Thymus (tissue), 11 donors: ENCODE measurements around the gene IL1RAPL2. TPM values are rescaled to one million over a fixed set of nuclear protein-coding genes. Genes with fewer than 3 reads are reported as not detected.
"Not testable (repeated sequence)": the region's sequence is repeated elsewhere in the genome, so short reads cannot be mapped to it uniquely, and the experiment has no call there.

ENCODE experiments used
- DNase-seq, 9 donors: peaks; one replicate each; pipeline ENCODE4 v3.0.0-alpha.2; 2013; ENCODE audit warnings: low spot score in 9 of 9, low read depth in 6 of 9, missing footprints in 1 of 9
- H3K27ac ChIP-seq, 2 donors: one replicate each; pipeline ENCODE4 v1.5.1; 2013; ENCODE audit warnings: control low read depth in 1 of 2, low read depth in 1 of 2, low read length in 1 of 2, mild to moderate bottlenecking in 1 of 2, moderate library complexity in 1 of 2
- H3K27me3 ChIP-seq, 2 donors: one replicate each; pipeline ENCODE4 v1.5.1; 2013; ENCODE audit warnings: low read length in 1 of 2; ENCODE audit not compliant: control insufficient read depth in 2 of 2, insufficient read depth in 1 of 2
- H3K36me3 ChIP-seq, 2 donors: one replicate each; pipeline ENCODE4 v1.5.1; 2013; ENCODE audit warnings: low read length in 1 of 2, mild to moderate bottlenecking in 1 of 2, moderate library complexity in 1 of 2; ENCODE audit not compliant: control insufficient read depth in 2 of 2, insufficient read depth in 2 of 2
- H3K4me1 ChIP-seq, 2 donors: one replicate each; pipeline ENCODE4 v1.5.1; 2013; ENCODE audit warnings: low read length in 2 of 2; ENCODE audit not compliant: control insufficient read depth in 2 of 2, insufficient read depth in 2 of 2
- H3K4me3 ChIP-seq, 2 donors: one replicate each; pipeline ENCODE4 v1.5.1; 2013; ENCODE audit warnings: low read length in 2 of 2, control low read depth in 1 of 2, mild to moderate bottlenecking in 1 of 2
- H3K9me3 ChIP-seq, 2 donors: one replicate each; pipeline ENCODE4 v1.5.1; 2013; ENCODE audit warnings: low read length in 1 of 2, mild to moderate bottlenecking in 1 of 2; ENCODE audit not compliant: control insufficient read depth in 2 of 2, insufficient read depth in 1 of 2
- WGBS: extraction: QIAGEN DNeasy Blood & Tissue Kit; methylation state at CpG from one replicate; pipeline ENCODE4 v1.1.7; 2013; 5-methylcytosine and 5-hydroxymethylcytosine counted together
- polyA plus RNA-seq: library from polyadenylated mRNA; stranded (reverse); fragments of 200-250 nt; gene quantifications from one replicate; pipeline ENCODE4 v1.2.3, GENCODE V29; 2013
- total RNA-seq: library from RNA; stranded (reverse); fragments of 120-200 nt; gene quantifications from one replicate; pipeline ENCODE4 v1.2.4, GENCODE V29; 2013
- donor health status: healthy.

IL1RAPL2 gene
- total and polyA plus RNA-seq, 2 donors: 0.38 TPM; not detected in 1

DNA sequence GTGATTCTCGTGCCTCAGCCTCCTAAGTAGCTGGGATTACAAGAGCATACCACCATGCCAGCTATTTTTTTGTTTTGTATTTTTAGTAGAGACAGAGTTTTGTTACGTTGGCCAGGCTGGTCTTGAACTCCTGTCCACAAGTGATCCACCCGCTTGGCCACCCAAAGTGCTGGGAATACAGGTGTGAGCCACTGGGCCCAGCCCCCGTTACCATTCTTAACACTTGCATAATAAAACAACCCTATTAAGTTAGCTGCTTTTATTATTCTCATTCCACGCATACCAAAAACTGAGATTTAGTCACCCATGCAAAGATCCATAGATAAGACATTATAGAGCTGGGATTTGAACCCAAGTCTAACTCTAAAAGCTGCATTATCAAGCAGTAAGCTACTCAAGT lies 660.5 kb downstream of the IL1RAPL2 start:
- Histone ChIP-seq H3K4me1 (no peaks in the 10 kb centered on the region), H3K36me3 (no peaks in the 10 kb centered on the region), H3K27me3 (no peaks in the 10 kb centered on the region), H3K4me3 (no peak overlapping the region), H3K9me3 (no peaks in the 10 kb centered on the region), H3K27ac (no peak overlapping the region)
- no peak for DNase-seq
- WGBS: 93% methylated on average over 5 of the region's 5 CpGs

DNA sequence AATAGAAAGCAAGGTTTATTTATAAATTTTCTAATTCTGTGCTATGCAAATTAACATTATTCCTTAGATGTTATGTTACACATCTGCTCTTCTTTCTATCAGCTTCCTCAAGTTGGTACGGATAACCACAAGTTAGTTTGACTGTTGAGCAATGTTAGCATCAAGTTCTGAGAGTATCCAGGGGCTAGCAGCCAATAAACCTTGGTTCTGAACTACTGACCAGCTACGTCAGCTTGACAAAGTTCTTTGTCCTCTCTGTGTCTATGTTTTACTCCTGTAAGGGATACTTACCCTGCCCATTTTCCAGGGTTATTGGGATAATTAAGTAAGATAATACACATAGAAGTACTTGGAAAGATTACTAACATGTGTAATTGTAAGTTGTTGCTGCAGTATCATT lies 662.6 kb downstream of the IL1RAPL2 start:
- DNase-seq: no peak
- Histone ChIP-seq H3K4me3 (no peak overlapping the region), H3K36me3 (no peaks in the 10 kb centered on the region), H3K27me3 (no peaks in the 10 kb centered on the region), H3K27ac (no peak overlapping the region), H3K4me1 (no peaks in the 10 kb centered on the region), H3K9me3 (no peaks in the 10 kb centered on the region)
- 82% methylated on average over 2 of the region's 2 CpGs for WGBS

DNA sequence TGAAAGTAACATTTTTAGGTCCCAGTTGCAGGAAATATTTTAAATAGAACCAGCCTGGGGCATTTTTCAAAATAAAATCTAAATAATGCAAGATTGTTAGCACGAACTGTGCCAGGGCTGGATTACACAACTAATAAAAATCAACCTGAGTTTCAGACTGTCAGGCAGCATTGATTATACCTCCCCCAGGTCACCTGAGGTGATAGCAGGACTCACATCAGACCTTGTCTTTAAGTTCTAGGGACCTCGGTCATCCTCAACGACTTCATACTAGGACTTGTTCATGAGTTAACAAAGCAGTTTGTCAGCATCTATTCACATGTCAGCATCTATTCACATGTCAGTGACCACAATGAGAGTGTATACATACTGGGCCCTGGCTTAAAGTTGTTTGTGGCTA lies 663.1 kb downstream of the IL1RAPL2 start:
- 84% methylated on average over 3 of the region's 3 CpGs for WGBS
- H3K36me3 ChIP-seq: no peaks in the 10 kb centered on the region
- H3K4me3 ChIP-seq: no peak overlapping the region
- no peak overlapping the region for H3K27ac ChIP-seq
- H3K9me3 ChIP-seq: no peaks in the 10 kb centered on the region
- H3K4me1 ChIP-seq: no peaks in the 10 kb centered on the region
- no peak for DNase-seq
- H3K27me3 ChIP-seq: no peaks in the 10 kb centered on the region

DNA sequence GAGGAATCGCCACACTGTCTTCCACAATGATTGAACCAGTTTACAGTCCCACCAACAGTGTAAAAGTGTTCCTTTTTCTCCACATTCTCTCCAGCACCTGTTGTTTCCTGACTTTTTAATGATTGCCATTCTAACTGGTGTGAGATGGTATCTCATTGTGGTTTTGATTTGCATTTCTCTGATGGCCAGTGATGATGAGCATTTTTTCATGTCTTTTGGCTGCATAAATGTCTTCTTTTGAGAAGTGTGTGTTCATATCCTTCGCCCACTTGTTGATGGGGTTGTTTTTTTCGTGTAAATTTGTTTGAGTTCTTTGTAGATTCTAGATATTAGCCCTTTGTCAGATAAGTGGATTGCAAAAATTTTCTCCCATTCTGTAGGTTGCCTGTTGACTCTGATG lies 671.4 kb downstream of the IL1RAPL2 start:
- H3K4me1 ChIP-seq, H3K27ac ChIP-seq, H3K9me3 ChIP-seq, H3K4me3 ChIP-seq, H3K27me3 ChIP-seq, H3K36me3 ChIP-seq, DNase-seq: not testable (repeated sequence)
- WGBS: 79% methylated on average over 3 of the region's 3 CpGs

DNA sequence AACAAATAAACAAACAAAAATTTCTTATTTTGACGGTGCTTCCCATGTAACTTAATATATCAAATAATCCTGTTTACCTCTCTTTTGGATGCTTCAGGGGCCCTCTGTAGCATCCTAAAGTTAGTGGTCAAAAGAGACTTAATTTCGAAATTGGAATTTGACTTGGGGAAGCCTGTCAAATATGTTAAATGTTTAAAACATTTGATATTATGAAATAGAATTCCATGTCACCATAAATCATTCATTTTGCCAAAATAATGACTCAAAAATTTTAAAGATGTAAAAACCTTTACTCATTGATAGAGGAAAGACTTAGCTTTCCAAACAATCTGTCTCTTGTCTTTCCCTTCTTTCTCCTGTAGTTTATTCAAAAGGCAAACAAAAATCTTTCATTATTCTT lies 675.1 kb downstream of the IL1RAPL2 start:
- WGBS: 89% methylated on average over 2 of the region's 2 CpGs

DNA sequence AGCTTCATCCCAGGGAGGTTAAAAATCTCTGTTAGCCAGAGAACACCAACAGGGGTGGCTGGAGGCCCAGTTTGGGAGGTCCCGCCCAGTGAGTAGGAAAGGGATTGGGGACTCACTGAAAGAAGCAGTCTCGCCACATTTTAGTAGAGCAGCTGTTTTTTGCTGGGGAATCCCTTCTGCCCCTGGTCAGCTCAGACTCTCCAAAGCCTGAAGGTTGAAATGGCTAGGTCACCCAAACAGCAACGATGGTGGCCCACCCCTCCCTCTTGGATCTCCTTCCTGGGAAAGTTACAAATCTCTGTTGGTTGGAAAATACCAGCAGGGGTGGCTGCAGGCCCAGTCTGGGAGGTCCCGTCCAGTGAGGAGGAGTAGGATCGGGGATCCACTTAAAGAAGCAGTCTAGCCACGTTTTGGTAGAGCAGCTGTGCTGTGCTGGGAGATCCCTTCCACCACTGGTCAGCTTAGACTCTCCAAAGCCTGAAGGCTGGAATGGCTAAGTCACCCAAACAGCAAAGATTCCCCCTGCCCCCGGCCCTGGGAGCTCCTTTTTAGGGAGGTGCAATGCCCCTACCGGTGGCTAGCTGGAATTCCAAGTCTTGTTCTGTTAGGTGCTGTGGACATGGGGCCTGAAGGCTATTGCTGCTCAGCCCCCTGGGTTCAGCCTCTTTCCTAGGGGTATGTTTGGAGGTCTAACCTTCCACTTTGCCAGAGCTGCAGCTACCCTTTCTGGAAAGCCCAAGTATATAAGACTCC lies 694.5 kb downstream of the IL1RAPL2 start:
- no peaks in the 10 kb centered on the region for H3K27me3 ChIP-seq
- DNase-seq: no peak
- no peaks in the 10 kb centered on the region for H3K36me3 ChIP-seq
- no peaks in the 10 kb centered on the region for H3K4me1 ChIP-seq
- H3K9me3 ChIP-seq: peaks cover 0 to 11% of the 10 kb centered on the region in 2 donors
- no peak overlapping the region for H3K27ac ChIP-seq
- no peak overlapping the region for H3K4me3 ChIP-seq
- WGBS: 90% methylated on average over 8 of the region's 8 CpGs

More for the DNA sequence above, 675.1 kb downstream of the IL1RAPL2 start:
- Histone ChIP-seq H3K4me3 (no peak overlapping the region), H3K27me3 (no peaks in the 10 kb centered on the region), H3K36me3 (no peaks in the 10 kb centered on the region), H3K27ac (no peak overlapping the region), H3K4me1 (no peaks in the 10 kb centered on the region), H3K9me3 (no peaks in the 10 kb centered on the region)
- no peak for DNase-seq

DNA sequence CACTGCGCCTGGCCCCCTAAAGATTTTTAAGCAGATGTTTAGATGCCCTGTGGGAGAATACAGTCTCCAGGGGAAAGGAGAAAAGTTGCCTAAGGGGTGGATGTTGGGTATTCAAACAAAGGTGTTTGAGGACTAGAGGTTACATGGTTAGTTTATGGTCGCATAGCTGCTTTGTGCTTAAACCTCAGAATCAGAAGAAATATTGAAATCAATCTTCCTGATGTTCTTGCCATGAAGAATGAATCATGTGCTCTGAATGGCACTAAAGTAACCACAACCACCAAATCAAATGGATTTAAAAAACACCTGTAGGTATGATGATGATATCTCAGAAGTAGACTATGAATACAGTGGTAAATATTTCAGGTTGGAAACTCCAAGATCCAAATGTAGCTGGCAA lies 697.2 kb downstream of the IL1RAPL2 start:
- Histone ChIP-seq H3K27ac (no peak overlapping the region), H3K36me3 (no peaks in the 10 kb centered on the region), H3K9me3 (peaks cover 0 to 11% of the 10 kb centered on the region in 2 donors), H3K4me1 (no peaks in the 10 kb centered on the region), H3K27me3 (no peaks in the 10 kb centered on the region), H3K4me3 (no peak overlapping the region)
- DNase-seq: no peak
- WGBS: 100% methylated on average over 2 of the region's 2 CpGs

DNA sequence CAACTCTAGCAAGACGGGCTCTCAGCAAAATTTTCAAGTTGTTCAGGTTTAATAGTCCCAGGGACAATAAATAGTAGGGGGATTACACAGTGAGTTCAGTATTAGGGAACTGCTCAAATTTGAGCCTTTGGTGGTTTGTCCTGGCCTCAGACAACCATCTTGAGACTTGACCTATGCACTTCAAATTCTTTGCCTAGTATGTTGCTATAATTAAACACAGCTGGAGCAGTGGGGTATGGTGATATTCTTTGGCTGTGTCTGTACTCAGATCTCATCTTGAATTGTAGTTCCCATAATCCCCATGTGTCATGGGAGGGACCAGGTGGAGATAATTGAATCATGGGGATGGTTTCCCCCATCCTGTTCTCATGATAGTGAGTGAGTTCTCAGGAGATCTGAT lies 697.8 kb downstream of the IL1RAPL2 start:
- Histone ChIP-seq H3K27ac (no peak overlapping the region), H3K4me3 (no peak overlapping the region), H3K4me1 (no peaks in the 10 kb centered on the region), H3K9me3 (peaks cover 0 to 11% of the 10 kb centered on the region in 2 donors), H3K27me3 (no peaks in the 10 kb centered on the region), H3K36me3 (no peaks in the 10 kb centered on the region)
- whole genome bisulfite sequencing: 97% methylated on average over 1 of the region's 1 CpG
- no peak for DNase-seq

DNA sequence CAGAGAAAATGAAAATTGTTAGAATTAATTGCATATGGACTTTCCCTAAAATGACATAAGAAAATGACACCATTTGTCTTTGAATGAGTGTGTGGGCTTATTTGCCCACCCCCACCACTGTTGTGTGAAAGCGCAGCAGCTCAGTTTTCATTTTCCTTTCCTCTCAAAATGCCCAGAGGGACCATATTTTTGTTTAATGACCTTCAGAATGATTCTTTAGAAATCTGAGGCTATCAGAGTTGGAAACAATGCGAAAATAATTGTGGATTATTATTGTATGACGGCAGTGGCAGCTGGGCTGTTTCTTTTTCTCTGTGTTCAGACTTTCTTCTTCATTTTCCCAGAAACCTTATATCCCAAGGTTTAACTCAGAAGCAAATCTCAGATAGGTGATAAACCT lies 699.1 kb downstream of the IL1RAPL2 start:
- H3K4me3 ChIP-seq: no peak overlapping the region
- no peaks in the 10 kb centered on the region for H3K36me3 ChIP-seq
- no peaks in the 10 kb centered on the region for H3K4me1 ChIP-seq
- no peak overlapping the region for H3K27ac ChIP-seq
- 92% methylated on average over 3 of the region's 3 CpGs for WGBS
- no peaks in the 10 kb centered on the region for H3K27me3 ChIP-seq
- H3K9me3 ChIP-seq: peaks cover 0 to 8% of the 10 kb centered on the region in 2 donors
- DNase-seq: no peak
